GM21576 (cell line): Measurements from ENCODE around the gene N4BP2L2.

Experiments used
- ATAC-seq: cut with Tn5 transposase; IDR thresholded peaks from one replicate; pipeline ENCODE4 v1.9.1; 2021; ENCODE audit warnings: mild to moderate bottlenecking, moderate library complexity; ENCODE audit not compliant: unreplicated experiment

The N4BP2L2 gene

DNA sequence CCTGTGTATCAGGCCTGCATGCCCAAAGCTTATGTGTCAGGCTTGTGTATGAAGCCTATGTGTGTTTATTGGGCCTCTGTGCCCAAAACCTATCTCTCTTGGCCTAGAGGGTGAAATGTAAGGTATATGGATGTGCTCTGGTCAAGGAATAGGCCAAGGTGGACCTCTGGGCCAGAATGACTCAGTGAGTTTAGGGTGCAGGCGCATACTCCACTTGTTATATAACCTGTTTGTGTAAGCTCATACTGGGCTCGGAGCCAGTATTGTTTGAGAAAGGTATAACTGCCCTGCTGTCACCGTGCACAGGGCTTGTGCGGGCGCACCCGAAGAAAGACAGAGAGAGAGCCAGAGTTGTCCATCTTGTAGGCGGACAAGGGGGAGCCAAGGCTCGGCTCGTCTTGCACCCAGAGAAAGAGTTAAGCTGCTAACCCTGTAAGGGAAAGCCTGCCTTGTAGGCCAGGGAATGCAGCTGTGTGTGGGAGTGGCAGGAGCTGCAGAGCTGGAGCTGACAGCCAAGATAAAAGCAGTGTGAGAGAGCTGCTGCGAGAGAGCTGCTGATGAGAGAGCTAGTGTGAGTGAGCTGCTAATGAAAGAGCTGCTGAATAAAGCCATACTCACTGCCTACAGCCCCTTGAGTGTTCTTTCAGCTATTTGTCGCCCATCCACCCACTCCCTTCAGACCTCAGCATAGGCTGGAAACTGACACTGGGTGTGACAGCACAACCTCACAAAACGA lies 67.2 kb downstream of the N4BP2L2 start:
- ATAC-seq = no peak

DNA sequence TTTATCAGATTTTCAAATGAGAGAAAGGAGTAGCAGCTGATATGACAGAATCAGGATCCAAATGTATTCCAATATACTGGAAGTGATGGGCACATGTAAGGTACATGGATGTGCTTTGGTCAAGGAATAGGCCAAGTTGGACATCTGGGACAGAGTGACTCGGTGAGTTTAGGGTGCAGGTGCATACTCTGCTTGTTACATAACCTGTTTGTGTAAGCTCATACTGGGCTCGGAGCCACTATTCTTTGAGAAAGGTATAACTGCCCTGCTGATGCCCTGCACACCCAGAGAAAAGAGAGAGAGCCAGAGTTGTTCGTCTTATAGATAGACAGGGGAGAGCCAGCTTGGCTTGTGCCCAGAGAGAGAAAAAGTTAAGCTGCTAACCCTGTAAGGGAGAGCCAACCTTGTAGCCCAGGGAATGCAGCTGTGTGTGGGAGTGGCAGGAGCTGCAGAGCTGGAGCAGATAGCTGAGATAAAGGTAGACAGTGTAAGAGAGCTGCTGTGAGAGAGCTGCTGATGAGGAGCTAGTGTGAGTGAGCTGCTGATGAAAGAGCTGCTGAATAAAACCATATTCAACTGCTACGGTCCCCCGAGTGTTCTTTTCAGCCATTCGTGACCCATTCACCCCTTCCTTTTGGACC lies 70.0 kb downstream of the N4BP2L2 start:
- ATAC-seq = no peak

DNA sequence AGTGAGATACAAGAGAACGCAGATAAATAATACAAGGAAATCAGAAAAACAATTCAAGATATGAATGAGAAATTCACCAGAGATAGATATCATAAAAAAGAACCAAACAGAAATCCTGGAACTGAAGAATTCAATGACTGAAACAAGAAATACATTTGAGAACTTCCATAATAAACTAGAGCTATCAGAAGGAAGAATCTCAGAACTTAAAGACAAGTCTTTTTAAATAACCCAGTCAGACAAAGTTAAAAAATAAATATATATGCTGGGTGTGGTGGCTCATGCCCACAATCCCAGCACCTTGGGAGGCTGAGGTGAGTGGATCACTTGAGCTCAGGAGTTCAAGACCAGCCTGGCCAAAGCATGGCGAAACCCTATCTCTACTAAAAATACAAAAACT lies 82.0 kb downstream of the N4BP2L2 start:
- ATAC-seq = no peak

DNA sequence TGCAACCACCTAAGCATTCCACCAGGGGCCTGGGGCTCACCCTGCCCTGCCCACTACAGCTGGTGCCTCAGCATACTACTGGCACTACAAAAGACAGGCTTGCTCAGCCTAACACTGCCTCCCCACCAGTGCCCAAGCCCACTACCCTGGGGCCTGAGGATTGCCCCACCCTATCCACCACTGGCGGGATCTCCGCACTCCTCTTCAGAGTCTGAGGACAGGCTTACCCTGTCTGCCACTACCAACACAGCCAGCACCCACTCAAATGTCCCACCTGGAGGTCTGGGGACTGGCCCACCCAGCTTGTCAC lies 83.0 kb downstream of the N4BP2L2 start:
- no peak for ATAC-seq

DNA sequence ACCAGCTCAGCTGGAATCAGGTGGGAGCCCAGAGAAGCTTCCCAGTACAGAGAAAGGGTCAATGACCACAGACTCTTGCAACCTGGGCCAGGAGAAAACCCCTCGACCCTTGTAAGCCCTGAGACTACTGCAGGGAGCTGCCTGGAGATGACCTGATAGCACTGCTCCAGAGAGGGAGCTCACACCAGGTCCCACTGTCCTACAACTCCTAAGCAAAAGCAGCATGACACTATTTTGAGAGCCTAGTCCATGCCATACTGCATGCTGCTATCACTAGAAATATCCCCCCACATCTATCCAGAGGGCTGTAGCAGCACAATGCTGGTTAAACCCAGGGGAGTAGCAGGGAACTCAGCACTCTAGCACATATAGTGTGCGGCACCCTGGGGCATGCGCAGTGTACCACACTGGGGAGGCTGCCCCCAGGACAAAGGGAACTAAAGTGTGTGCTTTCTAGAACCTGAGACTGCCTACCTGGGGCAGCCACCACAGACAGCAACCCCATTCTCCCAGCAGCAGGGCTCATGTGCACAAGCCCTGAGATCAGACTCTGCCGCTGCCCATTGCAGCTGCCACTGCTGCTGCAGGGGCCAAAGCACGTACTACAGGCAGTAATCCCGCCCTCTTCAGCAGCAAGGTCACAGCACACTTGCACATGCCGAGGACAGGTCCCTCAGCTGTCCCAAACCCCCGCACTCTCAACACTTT lies 83.6 kb downstream of the N4BP2L2 start:
- ATAC-seq = no peak

DNA sequence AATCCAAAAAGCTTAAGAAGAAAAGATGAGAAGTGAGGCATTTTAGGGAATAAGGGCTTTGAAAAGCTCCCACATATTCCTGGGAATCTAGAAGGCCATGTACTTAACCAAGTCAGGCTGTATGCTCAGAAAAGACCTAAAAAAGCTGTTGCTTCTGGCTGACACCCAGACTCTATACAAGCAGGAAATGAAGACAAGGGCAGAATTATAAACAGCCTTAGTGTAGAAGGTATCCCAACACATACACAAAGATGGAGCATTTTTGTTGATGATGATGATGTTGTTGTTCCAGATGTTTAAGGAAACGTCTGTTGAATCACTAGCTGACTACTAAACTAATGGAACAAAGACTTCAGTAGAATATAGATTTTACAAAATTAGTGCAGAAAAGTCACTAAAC lies 84.6 kb downstream of the N4BP2L2 start:
- no peak for ATAC-seq

DNA sequence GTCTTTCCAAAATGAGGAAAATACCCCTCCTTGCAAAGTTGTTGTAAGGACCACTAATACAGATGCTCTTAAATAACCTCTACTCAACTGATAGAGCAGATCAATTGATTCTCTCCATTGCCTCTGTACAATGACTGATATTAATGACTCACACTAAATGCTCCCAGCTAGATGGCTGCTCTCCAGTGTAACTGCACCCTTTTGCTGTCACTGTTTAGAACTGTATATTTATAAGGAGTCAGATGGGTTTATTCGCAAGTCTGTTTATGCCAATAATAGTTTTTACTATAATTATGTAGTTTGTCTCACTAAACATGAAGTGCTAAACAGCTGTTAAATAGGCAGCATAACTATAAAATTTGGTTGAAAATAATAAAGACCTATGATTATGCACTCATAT lies 89.6 kb downstream of the N4BP2L2 start:
- no peak for ATAC-seq

DNA sequence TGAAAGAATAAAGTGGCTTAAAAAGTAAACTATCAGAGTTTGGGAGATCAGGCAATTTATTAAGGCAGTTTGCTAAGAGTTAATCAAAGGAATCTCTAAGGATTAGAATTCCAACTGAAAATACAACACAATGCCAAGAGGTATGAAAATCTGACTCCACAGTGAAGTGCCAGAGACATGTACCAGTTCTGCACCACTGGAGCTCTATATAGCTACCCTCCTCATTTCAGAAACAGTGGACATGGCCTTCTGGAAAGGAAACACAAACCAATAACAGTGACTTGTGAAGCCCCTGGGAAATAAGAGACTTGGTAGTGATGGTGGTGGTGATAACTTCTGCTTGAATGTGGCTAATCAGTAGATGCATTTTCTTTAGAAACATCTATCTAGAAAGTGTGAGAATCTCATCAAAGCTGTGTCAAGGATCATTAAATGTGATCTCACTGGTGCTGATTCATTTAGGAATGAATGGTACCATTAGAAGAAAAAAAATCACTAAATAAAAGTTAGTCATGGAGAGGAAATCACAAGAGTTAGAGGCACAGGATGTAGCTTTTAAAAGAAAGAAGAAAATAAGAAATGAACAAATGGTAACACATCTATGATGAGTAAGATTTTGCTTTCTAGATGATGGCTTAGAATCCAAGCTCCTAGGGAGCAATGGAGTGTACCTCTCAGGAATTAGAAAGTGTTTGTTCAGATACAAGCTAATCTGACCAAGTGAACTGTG lies 90.5 kb downstream of the N4BP2L2 start:
- no peak for ATAC-seq

DNA sequence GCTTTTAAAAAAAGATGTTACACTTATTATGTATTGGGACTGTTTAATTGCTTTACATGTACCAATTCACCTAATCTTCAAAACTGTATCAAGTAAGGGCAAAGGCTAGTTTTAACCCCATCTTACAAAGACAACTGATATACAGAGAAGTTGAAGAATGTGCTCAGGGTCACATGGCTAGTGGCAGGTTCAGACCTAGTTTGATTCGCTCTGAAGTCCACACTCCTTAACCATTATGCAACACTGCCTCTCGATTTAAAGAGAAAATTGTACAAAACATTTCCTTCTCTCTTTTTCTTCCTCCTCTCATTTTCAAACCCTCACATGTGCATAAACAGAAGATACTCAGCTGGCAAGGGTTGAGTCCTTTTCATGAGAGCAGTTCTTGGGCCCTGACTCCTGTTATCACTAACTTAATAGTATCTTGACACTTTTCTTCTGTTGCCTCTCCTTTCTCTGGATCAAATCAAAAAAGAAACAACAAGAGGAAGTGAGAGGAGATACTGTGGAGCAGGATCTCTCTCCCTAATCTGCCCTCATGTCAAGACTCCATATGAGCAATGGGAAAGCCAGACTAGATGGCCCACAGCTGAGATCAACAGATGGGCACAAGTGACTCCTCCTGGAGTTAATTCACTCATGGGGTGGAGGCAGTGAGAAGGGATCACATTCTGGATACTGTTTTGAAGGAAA lies 91.7 kb downstream of the N4BP2L2 start:
- no peak for ATAC-seq

DNA sequence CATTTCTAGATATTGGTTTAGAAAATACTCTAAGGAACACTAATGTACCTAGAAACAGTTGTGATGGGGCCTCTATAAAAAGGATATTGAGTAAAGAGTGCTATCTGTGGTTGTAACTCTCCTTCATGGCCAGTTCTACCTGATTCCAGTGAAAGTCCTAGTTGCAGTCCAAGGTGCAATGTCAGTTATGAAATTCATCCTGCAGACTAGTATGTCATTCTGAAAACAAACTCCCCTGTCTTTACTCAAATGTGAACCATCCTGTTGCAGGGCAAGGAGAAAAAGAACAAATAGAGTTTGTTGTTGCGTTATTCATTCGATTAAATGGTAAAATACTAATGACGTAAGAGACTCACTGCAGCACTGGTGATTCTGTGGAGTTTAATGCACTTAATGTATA lies 92.4 kb downstream of the N4BP2L2 start:
- ATAC-seq = no peak

DNA sequence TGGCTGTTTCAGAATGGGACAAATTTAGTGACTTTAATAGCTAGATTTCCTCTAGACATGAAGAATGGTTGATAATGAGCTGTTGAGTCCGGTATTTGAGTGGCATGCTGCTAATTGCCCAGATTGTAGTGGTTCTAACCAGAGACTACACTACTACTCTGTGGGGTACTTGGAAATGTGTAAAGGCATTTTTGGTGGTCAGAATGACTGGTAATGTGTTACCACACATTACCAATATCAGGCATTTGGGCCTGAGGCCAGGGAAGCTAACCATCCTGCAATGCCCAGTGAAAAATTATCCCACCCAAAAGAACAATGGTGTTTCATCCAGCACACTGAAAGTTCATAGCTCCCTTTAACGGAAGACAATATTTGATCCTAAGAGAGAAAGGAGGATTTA lies 93.1 kb downstream of the N4BP2L2 start:
- no peak for ATAC-seq

DNA sequence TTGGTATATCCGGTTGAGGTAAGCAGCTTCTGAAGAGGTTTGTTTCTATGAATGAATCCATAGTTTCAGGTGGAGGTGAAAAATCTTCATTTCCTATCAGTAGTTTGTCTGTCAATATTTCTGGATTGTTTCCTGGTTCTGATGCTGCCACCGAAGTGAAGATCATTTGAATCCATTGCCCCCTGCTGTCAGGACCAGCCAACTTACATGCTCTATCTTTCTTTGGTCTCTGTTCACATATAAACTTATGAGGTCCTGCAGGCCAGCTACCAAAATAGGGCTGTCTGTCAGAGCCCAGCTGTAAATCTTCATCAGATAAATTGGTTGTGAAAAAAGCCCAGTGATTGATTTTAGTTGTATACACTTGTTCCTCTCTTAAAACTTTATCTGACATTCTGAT lies 95.5 kb downstream of the N4BP2L2 start:
- ATAC-seq = peak; percentile 58

DNA sequence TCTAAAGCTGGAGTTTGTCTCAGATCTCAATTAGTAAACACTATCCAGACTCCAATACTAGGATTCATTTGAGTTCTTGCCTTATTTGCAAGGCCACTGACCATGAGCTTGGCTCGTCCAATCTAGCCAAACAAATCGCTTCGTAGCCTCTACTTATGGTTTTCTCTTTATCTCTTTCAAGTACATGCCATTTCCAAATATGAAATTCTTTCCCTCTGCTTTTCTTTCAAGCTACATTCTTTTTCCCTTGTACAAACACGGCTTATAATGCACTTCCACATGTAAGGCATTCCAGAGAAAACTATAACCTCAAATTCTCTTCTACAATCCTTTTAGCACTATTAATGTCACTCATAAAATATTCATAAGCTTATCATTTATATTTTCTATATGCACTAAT lies 99.7 kb downstream of the N4BP2L2 start:
- ATAC-seq = no peak

DNA sequence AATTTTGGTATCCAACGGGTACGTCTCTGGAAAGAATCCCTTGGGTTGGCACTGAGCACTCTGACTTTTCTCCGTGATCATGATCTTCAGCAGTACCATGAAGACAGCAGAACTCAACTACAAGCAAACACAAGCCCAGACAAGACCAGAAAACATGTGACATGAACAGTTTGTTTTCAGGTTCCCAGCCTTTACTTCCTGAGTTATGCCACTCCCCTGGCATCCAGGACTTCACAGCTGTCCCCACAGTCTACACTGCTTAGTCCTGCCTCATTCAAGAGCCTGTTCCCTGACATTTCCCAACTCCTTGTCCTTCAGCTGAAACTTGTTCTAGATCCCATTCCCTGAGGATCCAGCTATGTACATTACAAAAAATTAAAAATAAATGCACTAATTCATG lies 105.7 kb downstream of the N4BP2L2 start:
- ATAC-seq = no peak

DNA sequence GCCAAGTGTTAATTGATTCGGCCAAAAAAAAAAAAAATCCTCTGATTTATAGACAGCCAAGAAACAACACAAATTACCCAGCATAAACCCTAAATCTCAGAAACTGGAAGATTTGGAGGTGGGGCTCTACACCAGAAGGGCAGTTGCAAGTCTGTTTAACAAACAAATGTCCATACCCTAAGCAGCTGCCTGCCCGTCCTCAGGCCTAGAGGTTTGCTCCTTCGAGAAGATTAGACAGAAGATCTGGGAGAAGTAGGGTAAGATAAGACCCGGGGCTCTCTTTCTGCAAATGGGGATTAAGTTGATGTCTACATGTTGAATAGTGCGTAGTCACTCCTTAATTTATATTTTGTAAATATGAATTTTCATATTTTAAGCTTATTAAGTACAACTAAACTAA lies 107.2 kb downstream of the N4BP2L2 start:
- ATAC-seq = no peak

DNA sequence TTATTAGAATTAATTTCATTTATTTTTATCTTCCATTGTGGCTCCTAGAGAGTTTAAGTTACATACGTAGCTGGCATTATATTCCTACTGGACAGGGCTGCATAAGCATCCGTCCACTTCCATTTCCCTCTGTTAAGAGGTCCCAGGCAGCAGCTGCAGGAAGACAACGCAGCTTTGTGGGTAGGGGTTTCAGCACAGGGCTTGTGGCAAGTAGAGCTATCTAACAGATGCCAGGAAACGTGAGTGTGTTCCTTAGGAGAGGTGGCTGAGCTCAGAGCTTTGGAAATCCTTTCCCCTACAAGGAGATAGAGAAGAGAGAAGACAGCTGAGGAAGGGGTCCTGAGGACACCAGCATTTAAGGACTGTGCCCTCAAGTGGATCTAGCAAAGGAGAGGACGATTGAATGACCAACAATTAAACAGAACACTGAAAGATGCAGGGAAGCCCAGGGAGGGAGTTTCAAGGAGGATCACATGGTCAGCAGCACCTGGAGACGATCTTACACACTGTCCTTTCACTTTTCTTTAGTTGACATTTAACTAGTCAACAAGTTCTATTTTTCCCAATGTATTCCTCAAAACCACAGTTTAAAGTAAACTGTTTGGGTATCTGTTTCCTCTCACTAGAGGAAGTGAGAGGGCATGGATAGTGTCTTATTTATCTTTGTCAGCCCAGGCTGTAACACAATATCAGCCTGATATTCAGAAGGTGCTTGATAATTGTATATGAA lies 108.4 kb downstream of the N4BP2L2 start:
- ATAC-seq = no peak

DNA sequence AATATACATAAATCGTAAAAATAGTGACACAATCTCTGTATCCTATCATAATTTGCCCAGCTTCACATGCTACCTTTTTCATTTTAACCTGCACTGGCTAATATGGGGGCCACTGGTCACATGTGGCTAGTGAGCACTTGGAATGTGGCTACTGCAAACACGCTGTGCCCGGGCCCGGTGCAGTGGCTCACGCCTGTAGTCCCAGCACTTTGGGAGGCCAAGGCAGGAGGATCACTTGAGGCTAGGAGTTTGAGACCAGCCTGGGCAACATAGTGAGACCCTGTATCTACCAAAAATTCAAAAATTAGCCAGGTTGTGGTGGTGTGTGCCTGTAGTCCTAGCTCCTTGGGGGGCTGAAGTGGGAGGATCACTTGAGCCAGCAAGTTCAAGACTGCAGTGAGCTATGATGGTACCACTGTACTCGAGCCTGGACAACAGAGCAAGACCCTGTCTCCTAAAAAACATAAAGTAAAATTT lies 109.1 kb downstream of the N4BP2L2 start:
- no peak for ATAC-seq

DNA sequence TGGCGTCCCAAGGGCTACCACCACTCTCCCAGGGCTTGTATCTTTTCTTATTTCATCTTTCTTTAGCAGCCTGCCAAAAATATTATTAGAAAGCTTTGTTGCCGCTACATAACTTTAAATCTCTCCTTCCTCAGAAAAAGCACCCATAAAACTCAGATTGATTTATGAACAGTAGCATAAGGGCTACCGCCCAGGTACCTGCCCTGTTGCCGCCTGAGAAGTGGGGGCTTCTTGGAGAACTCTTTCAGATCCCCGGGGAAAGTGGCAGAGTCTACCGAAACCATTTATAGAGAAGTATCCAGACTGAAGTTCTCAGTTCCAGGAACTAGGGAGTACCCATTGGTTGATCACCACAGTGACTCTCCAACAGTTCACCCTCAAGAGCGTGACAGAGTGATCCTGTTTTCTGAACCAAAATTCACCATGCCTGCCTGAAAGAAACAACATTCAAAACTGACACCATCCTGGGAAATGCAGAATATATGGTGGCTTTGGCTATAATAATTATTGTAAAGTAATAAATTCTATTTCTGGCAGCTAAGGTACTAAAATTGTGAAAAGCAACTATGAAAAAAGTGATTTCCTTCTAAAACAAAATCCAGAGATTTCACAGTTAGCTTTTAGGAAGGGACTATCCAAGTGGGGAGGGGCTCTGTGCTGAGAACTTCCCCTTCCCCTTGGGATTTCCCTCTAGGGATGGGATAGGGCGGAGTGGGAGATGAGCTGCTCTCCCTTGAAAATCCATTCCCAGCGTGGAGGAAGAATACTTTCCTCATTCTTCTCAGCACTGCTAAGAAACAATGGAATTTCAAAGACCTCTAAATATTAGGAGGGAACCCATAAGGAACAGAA lies 109.8 kb downstream of the N4BP2L2 start:
- no peak for ATAC-seq

DNA sequence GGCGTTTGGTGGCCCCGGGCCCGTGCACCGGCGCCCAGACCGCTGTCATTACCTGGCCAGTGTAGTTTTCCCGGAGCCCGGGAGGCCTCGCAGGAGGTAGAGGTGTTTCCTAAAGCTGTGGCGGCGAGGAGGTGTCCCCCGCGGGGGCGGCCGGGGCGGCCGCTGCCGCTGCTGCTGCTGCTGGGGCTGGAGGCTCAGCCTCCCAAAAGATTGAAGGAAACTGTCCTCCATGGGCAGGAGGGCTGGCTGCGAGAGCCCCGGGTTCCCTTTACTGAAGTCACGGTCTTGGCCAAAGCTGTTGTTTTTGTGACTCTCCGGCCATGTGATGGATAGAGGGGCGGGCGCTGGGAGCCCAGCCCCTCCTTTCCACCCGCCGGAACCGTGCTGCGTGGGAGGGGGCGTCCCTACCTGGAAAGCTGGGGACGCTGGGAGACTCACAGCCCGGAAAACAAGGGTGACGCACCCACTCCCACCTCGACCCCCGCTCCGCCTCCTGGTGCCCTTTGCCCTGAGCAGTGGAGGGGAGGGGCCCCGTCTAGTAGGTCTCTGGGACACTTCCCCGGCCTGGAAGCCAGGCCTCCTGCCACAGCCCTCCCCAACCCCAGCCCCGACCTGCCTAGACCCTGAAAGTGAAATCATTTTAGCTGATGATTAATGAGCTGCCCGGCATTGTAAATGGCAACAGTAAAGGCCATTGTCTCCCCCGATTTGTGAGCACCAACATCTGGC lies 110.6 kb downstream of the N4BP2L2 start, which contains the start of gene N4BP2L1:
TSS of gene N4BP2L1 (minus strand) at position 279 of the 729 bp plus-strand sequence. CDS start at position 231, 48 bp downstream.
- peak; percentile 67 for ATAC-seq
